ENCODE results near the gene CDH13.

Gene CDH13

DNA sequence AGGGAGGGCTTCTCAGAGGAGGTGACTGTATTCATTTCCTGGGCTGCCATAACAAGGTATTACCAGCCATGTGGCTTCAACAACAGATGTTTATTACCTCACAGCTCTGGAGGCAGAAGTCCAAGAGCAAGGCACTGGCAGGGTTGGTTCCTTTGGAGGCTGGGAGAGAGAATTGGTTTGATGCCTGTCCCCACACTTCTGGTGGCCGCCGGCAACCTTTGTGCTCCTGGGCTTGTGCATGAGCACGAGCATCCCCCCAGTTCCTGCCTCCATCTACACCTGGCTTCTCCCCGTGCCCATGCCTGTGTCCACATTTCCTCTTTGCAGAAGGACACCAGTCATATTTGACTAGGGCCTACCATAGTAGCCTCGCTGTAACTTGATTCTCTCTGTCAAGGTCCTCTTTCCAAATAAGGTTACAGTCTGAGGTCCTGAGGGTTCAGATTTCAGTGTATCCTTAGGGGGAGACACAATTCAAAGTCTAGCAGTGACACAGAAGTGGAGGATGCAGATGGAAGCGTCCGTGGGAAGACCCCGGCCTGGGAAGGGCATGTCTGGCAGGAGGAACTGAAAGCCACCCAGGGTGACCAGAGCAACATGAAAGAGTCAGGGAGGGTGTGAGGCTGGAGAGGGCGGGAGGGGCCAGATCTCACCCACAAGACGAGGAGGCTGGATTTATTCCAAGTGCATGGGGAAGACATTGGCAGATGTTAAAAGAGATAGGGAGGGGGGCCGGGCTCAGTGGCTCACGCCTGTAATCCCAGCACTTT, 992.8 kb downstream of the CDH13 start:
- no peak overlapping the region for H3K4me3 ChIP-seq (ENCODE audit: low read length)
- H4K20me1 ChIP-seq (ENCODE audit: insufficient read depth, low read length) = no peaks in the 10 kb centered on the region
- H3K9ac ChIP-seq (ENCODE audit: low read length) = no peak overlapping the region
- H3K9me3 ChIP-seq (ENCODE audit: insufficient read depth, low read length) = no peaks in the 10 kb centered on the region
- no peak overlapping the region for H3K27ac ChIP-seq (ENCODE audit: low read length)
- no peaks in the 10 kb centered on the region for H3K79me2 ChIP-seq (ENCODE audit: low read length)
- no peaks in the 10 kb centered on the region for H3K36me3 ChIP-seq (replicated peaks; ENCODE audit: low read depth, low read length)
- no peak overlapping the region for H2AFZ ChIP-seq (ENCODE audit: low read depth, low read length)
- H3K27me3 ChIP-seq (ENCODE audit: low read depth, low read length) = 0 out of 2 replicates have a peak, but pooled peaks cover 3% of the 10 kb centered on the region
- no peak overlapping the region for H3K4me2 ChIP-seq (ENCODE audit: low read length)
- TF ChIP-seq, protein P1, sequence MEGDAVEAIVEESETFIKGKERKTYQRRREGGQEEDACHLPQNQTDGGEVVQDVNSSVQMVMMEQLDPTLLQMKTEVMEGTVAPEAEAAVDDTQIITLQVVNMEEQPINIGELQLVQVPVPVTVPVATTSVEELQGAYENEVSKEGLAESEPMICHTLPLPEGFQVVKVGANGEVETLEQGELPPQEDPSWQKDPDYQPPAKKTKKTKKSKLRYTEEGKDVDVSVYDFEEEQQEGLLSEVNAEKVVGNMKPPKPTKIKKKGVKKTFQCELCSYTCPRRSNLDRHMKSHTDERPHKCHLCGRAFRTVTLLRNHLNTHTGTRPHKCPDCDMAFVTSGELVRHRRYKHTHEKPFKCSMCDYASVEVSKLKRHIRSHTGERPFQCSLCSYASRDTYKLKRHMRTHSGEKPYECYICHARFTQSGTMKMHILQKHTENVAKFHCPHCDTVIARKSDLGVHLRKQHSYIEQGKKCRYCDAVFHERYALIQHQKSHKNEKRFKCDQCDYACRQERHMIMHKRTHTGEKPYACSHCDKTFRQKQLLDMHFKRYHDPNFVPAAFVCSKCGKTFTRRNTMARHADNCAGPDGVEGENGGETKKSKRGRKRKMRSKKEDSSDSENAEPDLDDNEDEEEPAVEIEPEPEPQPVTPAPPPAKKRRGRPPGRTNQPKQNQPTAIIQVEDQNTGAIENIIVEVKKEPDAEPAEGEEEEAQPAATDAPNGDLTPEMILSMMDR (IDR thresholded peaks at IDR 0.05; ENCODE audit: low read depth, low read length) = no peak
- TF ChIP-seq EZH2phosphoT487 (IDR thresholded peaks at IDR 0.05; ENCODE audit: low read depth) = no peak
- H3K4me1 ChIP-seq (ENCODE audit: low read length) = no peaks in the 10 kb centered on the region

DNA sequence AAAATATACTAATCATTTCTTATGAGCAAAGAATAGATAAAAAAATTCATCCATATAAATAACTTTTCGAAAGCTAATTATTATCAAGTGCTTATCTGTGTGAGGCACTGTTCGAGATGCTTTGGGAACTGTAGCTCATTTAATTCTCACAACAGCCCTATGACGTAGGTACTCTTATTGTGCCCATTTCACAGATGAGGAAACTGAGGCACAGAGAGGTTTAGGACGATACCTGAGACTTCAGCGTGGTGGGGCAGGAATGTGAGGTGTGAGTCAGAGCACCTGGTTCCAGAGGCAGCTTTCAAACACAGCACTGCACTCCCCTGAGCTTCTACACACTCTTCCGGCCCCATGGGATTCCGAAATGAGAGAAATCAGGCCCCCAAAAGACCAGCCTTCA, 995.2 kb downstream of the CDH13 start:
- no peak overlapping the region for H2AFZ ChIP-seq (ENCODE audit: low read depth, low read length)
- no peaks in the 10 kb centered on the region for H4K20me1 ChIP-seq (ENCODE audit: insufficient read depth, low read length)
- H3K4me3 ChIP-seq (ENCODE audit: low read length) = no peak overlapping the region
- no peak overlapping the region for H3K9ac ChIP-seq (ENCODE audit: low read length)
- no peak overlapping the region for H3K4me2 ChIP-seq (ENCODE audit: low read length)
- no peaks in the 10 kb centered on the region for H3K9me3 ChIP-seq (ENCODE audit: insufficient read depth, low read length)
- no peak overlapping the region for H3K27ac ChIP-seq (ENCODE audit: low read length)
- H3K36me3 ChIP-seq (replicated peaks; ENCODE audit: low read depth, low read length) = no peaks in the 10 kb centered on the region
- no peaks in the 10 kb centered on the region for H3K27me3 ChIP-seq (ENCODE audit: low read depth, low read length)
- H3K79me2 ChIP-seq (ENCODE audit: low read length) = no peaks in the 10 kb centered on the region
- TF ChIP-seq EZH2phosphoT487 (IDR thresholded peaks at IDR 0.05; ENCODE audit: low read depth) = no peak
- TF ChIP-seq, protein P1 (IDR thresholded peaks at IDR 0.05; ENCODE audit: low read depth, low read length) = no peak
- no peaks in the 10 kb centered on the region for H3K4me1 ChIP-seq (ENCODE audit: low read length)

DNA sequence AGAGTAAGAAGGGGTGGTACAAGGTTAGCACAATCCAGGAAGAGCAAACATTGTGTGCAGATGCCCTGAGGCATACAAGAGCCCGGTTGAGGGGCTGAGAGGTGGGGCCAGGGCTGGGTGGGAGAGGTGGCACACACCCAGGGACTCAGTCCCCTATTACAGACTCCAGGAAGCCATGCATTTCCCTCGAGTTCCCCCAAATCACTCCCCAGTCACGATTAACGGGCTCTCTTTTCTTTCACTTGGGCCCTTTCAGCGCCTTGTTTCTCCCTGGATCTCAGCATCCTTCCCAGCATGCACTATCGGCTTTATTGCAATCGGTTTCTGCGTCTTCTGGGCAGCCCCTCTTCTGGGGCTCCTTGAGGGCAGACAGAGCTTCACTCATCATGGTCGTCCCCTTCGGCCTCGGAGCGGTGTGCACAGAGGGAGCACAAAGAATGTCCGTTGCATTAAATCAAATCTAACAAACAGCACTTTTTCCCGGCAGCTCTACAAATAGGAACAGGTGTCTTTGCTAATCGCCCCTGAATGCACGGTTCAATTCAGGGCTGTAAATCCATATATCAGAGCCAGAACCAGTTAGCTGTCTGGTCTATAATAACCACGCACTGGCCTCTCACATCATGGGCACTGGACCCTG, 996.4 kb downstream of the CDH13 start:
- H3K9ac ChIP-seq (ENCODE audit: low read length) = no peak overlapping the region
- 0 out of 2 replicates have a peak, but pooled peaks cover under 1% of the 10 kb centered on the region for H3K27me3 ChIP-seq (ENCODE audit: low read depth, low read length)
- H3K4me3 ChIP-seq (ENCODE audit: low read length) = no peak overlapping the region
- H4K20me1 ChIP-seq (ENCODE audit: insufficient read depth, low read length) = no peaks in the 10 kb centered on the region
- H3K27ac ChIP-seq (ENCODE audit: low read length) = no peak overlapping the region
- H3K79me2 ChIP-seq (ENCODE audit: low read length) = no peaks in the 10 kb centered on the region
- no peaks in the 10 kb centered on the region for H3K36me3 ChIP-seq (replicated peaks; ENCODE audit: low read depth, low read length)
- no peaks in the 10 kb centered on the region for H3K4me1 ChIP-seq (ENCODE audit: low read length)
- H3K9me3 ChIP-seq (ENCODE audit: insufficient read depth, low read length) = no peaks in the 10 kb centered on the region
- TF ChIP-seq EZH2phosphoT487 (IDR thresholded peaks at IDR 0.05; ENCODE audit: low read depth) = no peak
- TF ChIP-seq, protein P1 (IDR thresholded peaks at IDR 0.05; ENCODE audit: low read depth, low read length) = no peak
- no peak overlapping the region for H3K4me2 ChIP-seq (ENCODE audit: low read length)
- no peak overlapping the region for H2AFZ ChIP-seq (ENCODE audit: low read depth, low read length)

DNA sequence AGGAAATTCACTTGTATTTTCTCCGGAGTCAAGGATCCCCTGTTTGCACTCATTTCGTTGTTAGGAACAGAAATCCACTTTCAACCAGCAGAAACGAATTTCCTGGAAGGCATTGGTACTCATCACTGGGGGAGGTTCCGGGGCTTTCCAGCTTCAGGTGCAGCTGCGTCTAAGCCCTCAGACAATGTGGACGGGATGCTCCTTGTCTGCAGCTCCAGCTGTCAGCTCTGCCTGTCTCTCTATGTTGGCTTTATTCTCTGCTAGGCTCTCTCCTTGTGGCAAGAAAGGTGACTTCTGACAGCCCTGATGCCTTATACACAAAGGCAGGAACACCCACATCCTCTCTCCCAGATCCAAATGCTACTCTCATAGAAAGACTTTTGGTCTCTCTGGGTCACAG, 997.1 kb downstream of the CDH13 start:
- H2AFZ ChIP-seq (ENCODE audit: low read depth, low read length) = no peak overlapping the region
- H3K9me3 ChIP-seq (ENCODE audit: insufficient read depth, low read length) = no peaks in the 10 kb centered on the region
- TF ChIP-seq EZH2phosphoT487 (IDR thresholded peaks at IDR 0.05; ENCODE audit: low read depth) = no peak
- TF ChIP-seq, protein P1 (IDR thresholded peaks at IDR 0.05; ENCODE audit: low read depth, low read length) = no peak
- no peaks in the 10 kb centered on the region for H3K4me1 ChIP-seq (ENCODE audit: low read length)
- peaks cover 4% of the 10 kb centered on the region; the same call in 1 of the 2 replicates for H3K27me3 ChIP-seq (ENCODE audit: low read depth, low read length)
- no peaks in the 10 kb centered on the region for H3K79me2 ChIP-seq (ENCODE audit: low read length)
- no peak overlapping the region for H3K4me3 ChIP-seq (ENCODE audit: low read length)
- no peak overlapping the region for H3K4me2 ChIP-seq (ENCODE audit: low read length)
- no peak overlapping the region for H3K9ac ChIP-seq (ENCODE audit: low read length)
- H4K20me1 ChIP-seq (ENCODE audit: insufficient read depth, low read length) = no peaks in the 10 kb centered on the region
- no peak overlapping the region for H3K27ac ChIP-seq (ENCODE audit: low read length)
- no peaks in the 10 kb centered on the region for H3K36me3 ChIP-seq (replicated peaks; ENCODE audit: low read depth, low read length)

Data from OCI-LY3 (cell line).